Upper lobe of right lung (tissue), 1 donor: ENCODE data around the gene BMI1. TPM values are rescaled to one million over a fixed set of nuclear protein-coding genes. Genes with fewer than 3 reads are reported as not detected.

Experiments used
- ATAC-seq: fragments of 200-7000 bp; cut with Tn5 transposase; one replicate; pipeline ENCODE4 v1.9.1; 2020; ENCODE audit warnings: mild to moderate bottlenecking, moderate library complexity
- DNase-seq: peaks from one replicate; pipeline ENCODE4 v3.0.0-alpha.2; 2020
- H3K27ac ChIP-seq: fragments of 200-600 bp; one replicate; pipeline ENCODE4 v1.8.0; 2022
- H3K27me3 ChIP-seq: fragments of 200-600 bp; one replicate; pipeline ENCODE4 v1.8.0; 2022; ENCODE audit warnings: mild to moderate bottlenecking
- H3K36me3 ChIP-seq: fragments of 200-600 bp; one replicate; pipeline ENCODE4 v1.8.0; 2022
- H3K4me1 ChIP-seq: fragments of 200-600 bp; one replicate; pipeline ENCODE4 v1.8.0; 2022
- H3K4me3 ChIP-seq: fragments of 200-600 bp; one replicate; pipeline ENCODE4 v1.8.0; 2022; ENCODE audit warnings: mild to moderate bottlenecking
- H3K9me3 ChIP-seq: fragments of 200-600 bp; one replicate; pipeline ENCODE4 v1.8.0; 2022
- CTCF ChIP-seq: fragments of 200-600 bp; IDR thresholded peaks from one replicate; pipeline ENCODE4 v1.8.0; 2022; ENCODE audit warnings: antibody characterized with exemption
- intact Hi-C: fragments of 100-400 bp; cut with DNase I; formaldehyde crosslinking; loops from one replicate; pipeline ENCODE4 v1.11.0; 2022
- total RNA-seq: library from RNA; stranded (reverse); fragmentation: NEBNext Ultra II Directional; extraction: Animal tissue kit (Norgen Biotek cat#: 25700); gene quantifications from one replicate; pipeline ENCODE4 v1.2.1, GENCODE V29; 2021
- donor health status: DM: no; HTN: yes; CAD: no; lungs with severe emphysema.

The BMI1 gene
- total RNA-seq, 1 donor from 2014 or later = 50.9 TPM

GRCh38 chr10:22341926-22342196 is 21.0 kb downstream of the BMI1 start:
- Histone ChIP-seq H3K27me3 (peaks cover 88% of the 10 kb centered on the region), H3K27ac (no peak overlapping the region), H3K4me1 (peaks cover 3% of the 10 kb centered on the region), H3K4me3 (no peak overlapping the region), H3K9me3 (no peaks in the 10 kb centered on the region), H3K36me3 (no peaks in the 10 kb centered on the region)
- ATAC-seq (no peak), DNase-seq (no peak)
- TF ChIP-seq CTCF = no peak
- intact Hi-C loops = no loop called here

DNA sequence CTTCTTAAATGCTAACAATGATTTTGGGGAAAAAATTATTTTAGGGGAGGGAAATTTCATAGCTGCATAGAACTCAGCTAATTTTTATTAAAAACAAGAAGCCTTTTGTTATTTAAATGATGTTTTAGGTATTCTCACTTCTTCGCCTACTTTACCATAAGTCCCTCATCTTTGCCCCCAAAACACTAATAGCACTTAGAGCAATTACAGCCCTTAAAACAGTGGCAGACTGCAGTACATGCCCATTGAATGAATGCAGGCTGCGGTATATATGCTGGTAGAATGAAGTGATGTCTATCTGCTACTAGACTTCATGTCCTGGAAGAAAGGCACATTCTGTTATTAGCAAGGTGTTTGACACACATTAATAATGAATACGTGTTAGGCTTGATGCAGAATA is 21.5 kb downstream of the BMI1 start:
- intact Hi-C loops = no loop called here
- H3K4me1 ChIP-seq = peaks cover 3% of the 10 kb centered on the region
- ATAC-seq = no peak
- no peak for DNase-seq
- TF ChIP-seq CTCF = no peak
- no peaks in the 10 kb centered on the region for H3K9me3 ChIP-seq
- H3K27me3 ChIP-seq = peaks cover 88% of the 10 kb centered on the region
- no peaks in the 10 kb centered on the region for H3K36me3 ChIP-seq
- no peak overlapping the region for H3K27ac ChIP-seq
- no peak overlapping the region for H3K4me3 ChIP-seq

DNA sequence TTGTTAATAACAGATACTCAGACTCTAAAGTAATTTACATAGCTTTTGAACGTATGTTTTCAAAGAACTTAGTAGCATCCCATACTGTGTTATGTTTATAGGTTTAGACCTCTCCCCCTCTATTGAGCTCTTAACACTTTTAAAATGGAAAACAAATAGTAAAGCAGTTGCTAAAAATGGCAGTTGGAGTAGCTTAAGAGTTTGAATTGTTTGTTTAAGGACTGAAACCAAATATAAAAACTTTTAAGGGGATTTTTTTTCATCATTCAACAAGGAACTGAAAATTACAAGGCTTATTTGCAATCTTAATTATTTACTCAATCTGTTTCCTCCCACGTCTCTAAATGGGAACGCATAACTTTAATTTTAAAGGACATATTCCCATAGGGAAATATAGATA is 22.8 kb downstream of the BMI1 start:
- H3K36me3 ChIP-seq = no peaks in the 10 kb centered on the region
- DNase-seq (no peak), ATAC-seq (no peak)
- intact Hi-C loops = no loop called here
- no peaks in the 10 kb centered on the region for H3K9me3 ChIP-seq
- no peak overlapping the region for H3K27ac ChIP-seq
- H3K4me3 ChIP-seq = no peak overlapping the region
- no peak for TF ChIP-seq CTCF
- H3K4me1 ChIP-seq = peaks cover 3% of the 10 kb centered on the region
- peaks cover 88% of the 10 kb centered on the region for H3K27me3 ChIP-seq

- Histone ChIP-seq H3K27me3 (peaks cover 85% of the 10 kb centered on the region), H3K4me1 (peaks cover 3% of the 10 kb centered on the region), H3K36me3 (no peaks in the 10 kb centered on the region), H3K27ac (no peak overlapping the region), H3K4me3 (no peak overlapping the region), H3K9me3 (no peaks in the 10 kb centered on the region)
- no peak for TF ChIP-seq CTCF
- intact Hi-C loops = no loop called here
- no peak for ATAC-seq
- no peak for DNase-seq
Observed at GRCh38 chr10:22344249-22344648, 23.4 kb downstream of the BMI1 start.

GRCh38 chr10:22344781-22345300 is 23.9 kb downstream of the BMI1 start:
- no peak for DNase-seq
- Histone ChIP-seq H3K27ac (no peak overlapping the region), H3K4me1 (peaks cover 1% of the 10 kb centered on the region), H3K36me3 (no peaks in the 10 kb centered on the region), H3K27me3 (peaks cover 86% of the 10 kb centered on the region), H3K9me3 (no peaks in the 10 kb centered on the region), H3K4me3 (peak overlapping the region; percentile 28)
- no peak for TF ChIP-seq CTCF
- no peak for ATAC-seq
- intact Hi-C loops = no loop called here
